Activated CD4-positive, alpha-beta memory T cell treated with anti-CD3 and anti-CD28 coated beads for 36 hours (primary cell): ENCODE data around the gene PDK4. TPM values are rescaled to one million over a fixed set of nuclear protein-coding genes. Genes with fewer than 3 reads are reported as not detected.

Experiments
- CTCF ChIA-PET: fragments of 350-600 bp; sonication (Branson Sonifier 250); formaldehyde crosslinking; loops from one replicate; lab custom pipeline; 2021; ENCODE audit warnings: antibody characterized with exemption, inconsistent platforms; lab: Charles Lee
- POLR2A ChIA-PET: fragments of 350-600 bp; sonication (Branson Sonifier 250); formaldehyde crosslinking; loops from one replicate; lab custom pipeline; 2021; ENCODE audit warnings: antibody characterized with exemption; lab: Charles Lee
- DNase-seq: peaks from one replicate; pipeline ENCODE4 v3.0.0-alpha.2; 2020
- H3K27ac Mint-ChIP-seq: one replicate; pipeline ENCODE4 v1.8.0; 2021; ENCODE audit warnings: mixed read lengths
- H3K27me3 Mint-ChIP-seq: one replicate; pipeline ENCODE4 v1.8.0; 2021; ENCODE audit warnings: mixed read lengths
- H3K36me3 Mint-ChIP-seq: one replicate; pipeline ENCODE4 v1.8.0; 2021; ENCODE audit warnings: mixed read lengths
- H3K4me1 Mint-ChIP-seq: one replicate; pipeline ENCODE4 v1.8.0; 2021; ENCODE audit warnings: low read depth, mixed read lengths
- H3K4me3 Mint-ChIP-seq: one replicate; pipeline ENCODE4 v1.8.0; 2021; ENCODE audit warnings: mild to moderate bottlenecking, mixed read lengths
- H3K9me3 Mint-ChIP-seq: one replicate; pipeline ENCODE4 v1.8.0; 2021; ENCODE audit warnings: mixed read lengths
- intact Hi-C: fragments of 100-400 bp; cut with micrococcal nuclease; formaldehyde crosslinking; loops from one replicate; pipeline ENCODE4 v1.15.1; 2023
- total RNA-seq, 2 experiments: library from RNA; stranded (reverse); gene quantifications; one replicate each; pipeline ENCODE4 v1.2.3, GENCODE V29; 2021

The PDK4 gene
- total RNA-seq, 2 experiments from 2014 or later: not detected

GRCh38 chr7:95535662-95536061 is 60.7 kb downstream of the PDK4 start:
- H3K27me3 Mint-ChIP-seq: peaks cover 4% of the 10 kb centered on the region
- no peak overlapping the region for H3K4me3 Mint-ChIP-seq
- H3K36me3 Mint-ChIP-seq: no peaks in the 10 kb centered on the region
- intact Hi-C loops: no loop called here
- no peak for DNase-seq
- ChIA-PET POLR2A (interaction anchor here (0.6 kb wide), 1 partner anchor 181 kb away, joined by 4 read pairs; no protein-coding TSS in a partner anchor), CTCF (no interaction called here)
- no peaks in the 10 kb centered on the region for H3K9me3 Mint-ChIP-seq
- H3K4me1 Mint-ChIP-seq: no peaks in the 10 kb centered on the region
- H3K27ac Mint-ChIP-seq: no peak overlapping the region

GRCh38 chr7:95534796-95535195 is 61.5 kb downstream of the PDK4 start:
- no peak overlapping the region for H3K27ac Mint-ChIP-seq
- CTCF ChIA-PET: no interaction called here

More at GRCh38 chr7:95534796-95535195, 61.5 kb downstream of the PDK4 start:
- no peak overlapping the region for H3K4me3 Mint-ChIP-seq
- H3K36me3 Mint-ChIP-seq: no peaks in the 10 kb centered on the region
- H3K4me1 Mint-ChIP-seq: no peaks in the 10 kb centered on the region
- peaks cover 4% of the 10 kb centered on the region for H3K27me3 Mint-ChIP-seq
- H3K9me3 Mint-ChIP-seq: no peaks in the 10 kb centered on the region
- POLR2A ChIA-PET: no interaction called here
- no peak for DNase-seq
- intact Hi-C loops: no loop called here

Other genes starting within 250 kb of the PDK4 start
- gene PON3, start 200.1 kb downstream of the PDK4 start, total RNA-seq: not detected
- gene PON2, start 161.5 kb downstream of the PDK4 start, total RNA-seq: 1 to 10 TPM; 3.6 to 5.0 TPM
- not detected for gene ASB4, start 110.6 kb downstream of the PDK4 start, total RNA-seq
- not detected for gene DYNC1I1, start 176.0 kb upstream of the PDK4 start, total RNA-seq